A549 treated with GW870086 at 1 μM for 4 hours (cell line): ENCODE results near the gene MEF2D. TPM values are rescaled to one million over a fixed set of nuclear protein-coding genes. Genes with fewer than 3 reads are reported as not detected.

Experiments
- total RNA-seq: library from RNA; stranded (reverse); fragments of 200-300 nt; extraction: Qiagen RNA extraction; gene quantifications from 5 replicates; pipeline ENCODE4 v1.2.3, GENCODE V29; 2022; ENCODE audit warnings: low read depth

Gene MEF2D
- 20.2 to 29.8 TPM (median 28.1 TPM) in 5 replicates for total RNA-seq

GRCh38 chr1:156500543-156500792, at the start of gene MEF2D:
Gene MEF2D (minus strand): TSS chr1:156500775. CDS start chr1:156483292, 17,483 bp downstream.

Other genes starting within 250 kb of the MEF2D start
- 40.9 to 46.9 TPM (median 43.9 TPM) in 5 replicates for gene SMG5, start 217.9 kb downstream of the MEF2D start, total RNA-seq
- gene TMEM79, start 216.4 kb downstream of the MEF2D start, total RNA-seq: 6.0 to 7.9 TPM (median 7.5 TPM) in 5 replicates
- 33.0 to 47.2 TPM (median 42.7 TPM) in 5 replicates for gene GLMP, start 205.1 kb downstream of the MEF2D start, total RNA-seq
- gene VHLL, start 201.5 kb downstream of the MEF2D start, total RNA-seq: not detected in 5 replicates
- 379 to 412 TPM (median 408 TPM) in 5 replicates for gene CCT3, start 162.5 kb downstream of the MEF2D start, total RNA-seq
- 1.9 to 3.5 TPM (median 2.2 TPM) in 5 replicates for gene TSACC, start 162.2 kb downstream of the MEF2D start, total RNA-seq
- gene RHBG, start 131.6 kb downstream of the MEF2D start, total RNA-seq: not detected in 5 replicates
- gene IQGAP3, start 71.8 kb upstream of the MEF2D start, total RNA-seq: 12.2 to 18.5 TPM (median 15.3 TPM) in 5 replicates
- gene TTC24, start 78.9 kb upstream of the MEF2D start, total RNA-seq: not detected in 5 replicates
- 147 to 176 TPM (median 165 TPM) in 5 replicates for gene NAXE, start 91.0 kb upstream of the MEF2D start, total RNA-seq
- 64.4 to 88.6 TPM (median 68.1 TPM) in 5 replicates for gene GPATCH4, start 100.7 kb upstream of the MEF2D start, total RNA-seq
- 0.21 to 0.23 TPM in 2 of 5 replicates, not detected in the others for gene HAPLN2, start 118.6 kb upstream of the MEF2D start, total RNA-seq
- gene BCAN, start 141.3 kb upstream of the MEF2D start, total RNA-seq: 0.16 to 0.21 TPM in 2 of 5 replicates, not detected in the others
- 1.1 to 1.4 TPM (median 1.2 TPM) in 5 replicates for gene NES, start 176.6 kb upstream of the MEF2D start, total RNA-seq
- 7.8 to 14.9 TPM (median 8.6 TPM) in 5 replicates for gene CRABP2, start 204.8 kb upstream of the MEF2D start, total RNA-seq
- gene METTL25B, start 227.7 kb upstream of the MEF2D start, total RNA-seq: 22.0 to 25.7 TPM (median 23.5 TPM) in 5 replicates
- 35.0 to 47.3 TPM (median 43.7 TPM) in 5 replicates for gene ISG20L2, start 228.0 kb upstream of the MEF2D start, total RNA-seq
- gene MRPL24, start 240.3 kb upstream of the MEF2D start, total RNA-seq: 175 to 202 TPM (median 193 TPM) in 5 replicates